ENCODE data around the gene LIPN.
A peak's percentile ranks its signal among the peaks of the same experiment; 100 is the strongest.

LIPN gene

DNA sequence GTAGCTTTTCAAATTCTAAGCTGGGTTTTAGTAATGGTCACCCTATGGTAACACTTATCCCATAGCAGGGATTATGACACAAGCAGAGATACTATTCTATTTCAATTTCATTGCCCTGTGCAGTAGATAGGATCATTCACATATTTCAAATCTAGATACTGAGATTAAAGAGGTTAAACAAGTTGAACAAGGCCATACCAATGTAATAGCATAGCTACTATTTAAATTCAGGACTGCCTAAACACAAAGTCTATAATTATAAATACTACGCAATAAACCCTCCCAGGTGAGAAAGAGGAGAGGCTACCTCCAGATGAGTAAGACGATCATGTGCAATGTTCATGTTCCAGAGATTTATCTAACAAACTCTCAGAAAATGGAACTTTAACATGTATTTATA, 43.8 kb downstream of the LIPN start:
- no peak for DNase-seq (ENCODE audit: extremely low read depth, low read depth)
- no peak overlapping the region for H3K4me3 ChIP-seq (replicated peaks; ENCODE audit: low read depth, low read length)
- TF ChIP-seq, protein P1, sequence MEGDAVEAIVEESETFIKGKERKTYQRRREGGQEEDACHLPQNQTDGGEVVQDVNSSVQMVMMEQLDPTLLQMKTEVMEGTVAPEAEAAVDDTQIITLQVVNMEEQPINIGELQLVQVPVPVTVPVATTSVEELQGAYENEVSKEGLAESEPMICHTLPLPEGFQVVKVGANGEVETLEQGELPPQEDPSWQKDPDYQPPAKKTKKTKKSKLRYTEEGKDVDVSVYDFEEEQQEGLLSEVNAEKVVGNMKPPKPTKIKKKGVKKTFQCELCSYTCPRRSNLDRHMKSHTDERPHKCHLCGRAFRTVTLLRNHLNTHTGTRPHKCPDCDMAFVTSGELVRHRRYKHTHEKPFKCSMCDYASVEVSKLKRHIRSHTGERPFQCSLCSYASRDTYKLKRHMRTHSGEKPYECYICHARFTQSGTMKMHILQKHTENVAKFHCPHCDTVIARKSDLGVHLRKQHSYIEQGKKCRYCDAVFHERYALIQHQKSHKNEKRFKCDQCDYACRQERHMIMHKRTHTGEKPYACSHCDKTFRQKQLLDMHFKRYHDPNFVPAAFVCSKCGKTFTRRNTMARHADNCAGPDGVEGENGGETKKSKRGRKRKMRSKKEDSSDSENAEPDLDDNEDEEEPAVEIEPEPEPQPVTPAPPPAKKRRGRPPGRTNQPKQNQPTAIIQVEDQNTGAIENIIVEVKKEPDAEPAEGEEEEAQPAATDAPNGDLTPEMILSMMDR (IDR thresholded peaks at IDR 0.05; ENCODE audit: low read depth, low read length, missing control alignments) = no peak

DNA sequence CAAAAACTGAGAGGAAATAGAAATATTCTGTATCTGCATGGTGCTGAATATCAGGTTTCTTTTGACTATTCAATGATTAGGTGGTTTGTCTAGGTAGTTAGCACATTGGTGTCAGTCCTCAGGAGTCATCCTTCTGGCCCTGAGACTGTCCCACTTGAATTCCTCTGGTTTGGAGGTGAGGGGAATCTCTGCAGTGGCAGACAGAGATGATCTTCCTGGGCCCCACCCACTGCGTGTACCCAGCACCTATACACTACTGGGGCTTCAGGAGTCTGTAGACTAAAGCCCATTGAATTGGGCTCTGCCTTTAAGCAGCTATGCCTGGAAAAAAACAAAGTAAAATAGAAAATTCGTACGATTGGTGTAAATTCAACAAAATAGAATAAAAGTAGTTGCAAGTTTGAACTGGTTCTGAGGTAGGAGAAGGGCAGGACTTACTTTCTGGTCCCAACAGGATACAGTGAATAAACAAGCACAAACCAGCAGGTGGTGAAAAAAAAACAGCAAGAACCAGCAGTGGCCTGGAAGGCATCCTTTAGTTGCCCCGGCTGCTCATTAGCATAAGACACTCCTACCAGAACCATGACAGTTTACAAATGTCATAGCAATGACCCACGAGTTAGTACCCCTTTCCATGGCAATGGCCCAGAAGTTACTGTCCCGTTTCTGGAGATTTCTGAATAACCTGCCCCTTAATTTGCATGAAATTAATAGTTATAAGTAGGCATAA, 44.4 kb downstream of the LIPN start:
- H3K4me3 ChIP-seq (replicated peaks; ENCODE audit: low read depth, low read length) = no peak overlapping the region
- DNase-seq (ENCODE audit: extremely low read depth, low read depth) = no peak
- TF ChIP-seq, protein P1 (IDR thresholded peaks at IDR 0.05; ENCODE audit: low read depth, low read length, missing control alignments) = no peak

DNA sequence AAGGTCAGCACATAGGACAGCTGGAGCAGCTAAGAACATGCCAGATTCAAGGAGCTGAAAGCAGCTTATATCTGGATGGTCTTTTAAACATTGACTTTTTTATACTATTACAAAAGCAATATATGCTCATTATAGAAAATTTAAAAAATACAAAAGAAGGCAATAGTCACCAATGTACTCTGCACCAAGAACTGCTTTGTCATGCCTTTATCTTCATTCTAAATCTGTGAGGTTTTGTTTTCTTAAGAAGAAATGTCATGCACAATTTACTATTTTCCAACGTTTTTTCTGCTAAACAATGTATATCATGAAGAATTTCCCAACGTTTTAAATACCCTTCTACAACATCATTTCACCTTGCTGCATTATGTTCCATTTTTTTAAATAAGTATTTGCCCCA, 45.5 kb downstream of the LIPN start:
- DNase-seq (ENCODE audit: extremely low read depth, low read depth) = no peak
- TF ChIP-seq, protein P1 (IDR thresholded peaks at IDR 0.05; ENCODE audit: low read depth, low read length, missing control alignments) = no peak
- H3K4me3 ChIP-seq (replicated peaks; ENCODE audit: low read depth, low read length) = no peak overlapping the region

DNA sequence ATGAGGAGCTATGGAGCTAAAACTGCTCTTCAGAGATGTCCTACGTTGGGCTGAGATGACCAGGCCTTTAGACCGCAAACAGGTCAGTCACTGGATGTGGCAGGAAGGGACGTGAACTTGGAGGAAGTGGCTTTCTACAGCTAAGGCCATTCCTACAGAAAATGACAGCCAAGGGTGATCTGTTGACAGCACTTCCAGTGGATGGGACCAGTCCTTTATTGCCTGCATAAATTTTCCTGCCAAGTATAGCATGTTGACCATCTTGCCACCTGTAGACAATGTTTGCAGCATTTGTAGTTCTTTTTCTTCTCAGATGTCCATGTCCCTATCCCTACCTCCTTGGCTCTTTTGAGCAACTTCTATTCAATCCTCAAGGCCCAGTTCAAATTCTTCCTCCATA, 46.1 kb downstream of the LIPN start:
- TF ChIP-seq, protein P1 (IDR thresholded peaks at IDR 0.05; ENCODE audit: low read depth, low read length, missing control alignments) = no peak
- H3K4me3 ChIP-seq (replicated peaks; ENCODE audit: low read depth, low read length) = no peak overlapping the region
- DNase-seq (ENCODE audit: extremely low read depth, low read depth) = no peak

DNA sequence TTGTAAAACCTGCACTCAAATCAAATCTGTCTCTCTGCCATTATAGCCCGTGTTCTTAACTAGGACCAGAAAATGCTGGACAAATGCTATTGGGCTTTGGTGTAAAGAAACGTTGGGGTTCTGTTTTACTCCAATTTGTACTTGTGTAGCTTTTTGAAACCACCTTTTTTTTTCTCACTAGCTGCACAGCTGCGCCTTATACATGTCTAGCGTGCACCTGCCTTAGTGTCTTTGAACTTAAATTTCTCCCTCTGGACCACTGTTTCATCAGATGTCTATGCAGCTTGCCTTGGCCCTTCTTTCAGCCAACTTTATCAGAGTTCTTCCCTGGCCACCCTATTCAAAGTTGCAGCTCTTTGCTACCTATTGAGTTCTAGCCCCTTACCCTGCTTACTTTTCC, 49.8 kb downstream of the LIPN start:
- no peak overlapping the region for H3K4me3 ChIP-seq (replicated peaks; ENCODE audit: low read depth, low read length)
- TF ChIP-seq, protein P1 (IDR thresholded peaks at IDR 0.05; ENCODE audit: low read depth, low read length, missing control alignments) = no peak
- DNase-seq (ENCODE audit: extremely low read depth, low read depth) = no peak

DNA sequence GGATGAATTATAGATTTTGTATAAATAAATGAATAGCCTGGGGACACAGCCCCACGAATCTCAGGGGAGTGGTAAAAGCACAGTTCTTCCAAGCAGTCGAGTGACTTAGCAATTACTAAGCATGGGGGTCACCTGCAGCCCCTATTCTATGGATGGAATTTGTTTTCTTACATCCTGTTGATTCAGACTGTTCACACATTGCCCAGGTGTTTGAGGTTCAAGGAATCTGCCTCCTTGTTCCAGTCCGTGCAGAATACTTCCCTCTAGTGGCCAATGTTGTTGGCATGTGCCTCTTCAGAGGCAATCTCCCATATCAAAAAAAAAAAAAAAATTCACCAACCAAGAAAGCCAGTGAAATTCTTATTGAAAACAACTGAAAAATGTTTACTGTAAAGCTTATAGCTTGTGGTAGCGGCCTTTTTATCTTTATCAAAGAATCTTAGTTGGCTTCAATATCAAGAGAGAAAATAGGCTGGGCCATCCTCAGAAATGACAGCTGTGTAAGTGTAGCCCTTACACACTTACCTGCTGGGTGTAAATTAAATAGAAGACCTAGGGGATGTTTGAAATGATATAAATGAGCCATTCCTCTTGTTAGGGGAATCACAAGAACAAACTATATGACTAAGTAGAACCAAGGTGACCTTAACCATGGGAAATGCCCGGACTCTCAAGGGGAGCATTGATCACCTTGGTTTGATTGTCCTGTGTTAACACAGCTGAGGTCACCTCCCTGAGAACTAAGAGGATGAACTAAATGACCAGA, 50.6 kb downstream of the LIPN start:
- DNase-seq (ENCODE audit: extremely low read depth, low read depth) = peak; percentile 62
- no peak overlapping the region for H3K4me3 ChIP-seq (replicated peaks; ENCODE audit: low read depth, low read length)
- TF ChIP-seq, protein P1 (IDR thresholded peaks at IDR 0.05; ENCODE audit: low read depth, low read length, missing control alignments) = peak; percentile 87
